Naive thymus-derived CD4-positive, alpha-beta T cell (primary cell): Measurements from ENCODE around the gene CD69. TPM values are rescaled to one million over a fixed set of nuclear protein-coding genes. Genes with fewer than 3 reads are reported as not detected.
"Not testable (repeated sequence)": the region's sequence is repeated elsewhere in the genome, so short reads cannot be mapped to it uniquely, and the experiment has no call there.

Experiments used
- ATAC-seq: fragments of 150-1000 bp; cut with Tn5 transposase; 2 replicates; pipeline ENCODE4 v1.10.0; 2021; ENCODE audit warnings: mild to moderate bottlenecking, moderate library complexity
- CTCF ChIA-PET: fragments of 350-600 bp; sonication (Branson Sonifier 250); formaldehyde crosslinking; loops from one replicate; lab custom pipeline; 2021; ENCODE audit warnings: antibody characterized with exemption; lab: Charles Lee
- POLR2A ChIA-PET: fragments of 350-600 bp; sonication (Branson Sonifier 250); formaldehyde crosslinking; loops from one replicate; lab custom pipeline; 2021; ENCODE audit warnings: antibody characterized with exemption, inconsistent platforms; lab: Charles Lee
- DNase-seq, 9 donors: peaks; one replicate each; pipeline versions ENCODE4 v3.0.0 to v3.0.0-alpha.2; 2020 to 2022; ENCODE audit warnings: mixed read lengths in 1 of 9
- H3K27ac ChIP-seq: one replicate; pipeline ENCODE4 v1.7.0; 2013; ENCODE audit warnings: mild to moderate bottlenecking, low read depth, low read length, moderate library complexity
- H3K27me3 ChIP-seq, 2 donors: one replicate each; pipeline ENCODE4 v1.7.0; 2013; ENCODE audit warnings: low read length in 2 of 2, mild to moderate bottlenecking in 2 of 2, moderate library complexity in 2 of 2; ENCODE audit not compliant: control insufficient read depth in 2 of 2, insufficient read depth in 2 of 2
- H3K36me3 ChIP-seq, 3 experiments: 1 replicate in 2 of 3; 2 replicates in 1 of 3; pipeline ENCODE4 v1.7.0; 2013; ENCODE audit warnings: low read length in 3 of 3, mild to moderate bottlenecking in 3 of 3, moderate library complexity in 1 of 3; ENCODE audit not compliant: insufficient read depth in 3 of 3, control insufficient read depth in 2 of 3
- H3K4me1 ChIP-seq, 2 donors: one replicate each; pipeline ENCODE4 v1.7.0; 2013; ENCODE audit warnings: low read length in 2 of 2, mild to moderate bottlenecking in 2 of 2, moderate library complexity in 1 of 2; ENCODE audit not compliant: control insufficient read depth in 2 of 2, insufficient read depth in 2 of 2
- H3K4me3 ChIP-seq: 2 replicates; pipeline ENCODE4 v1.7.0; 2013; ENCODE audit warnings: mild to moderate bottlenecking, low read length
- H3K9me3 ChIP-seq, 3 experiments: 1 replicate in 2 of 3; 2 replicates in 1 of 3; pipeline ENCODE4 v1.7.0; 2013; ENCODE audit warnings: low read length in 3 of 3; ENCODE audit not compliant: control insufficient read depth in 2 of 3
- H3K27ac Mint-ChIP-seq, 9 donors: one replicate each; pipeline ENCODE4 v1.8.0; 2020 to 2022; ENCODE audit warnings: mixed read lengths in 9 of 9, mild to moderate bottlenecking in 8 of 9, moderate library complexity in 5 of 9, inconsistent platforms in 2 of 9
- H3K27me3 Mint-ChIP-seq, 5 donors: one replicate each; pipeline ENCODE4 v1.8.0; 2021 to 2022; ENCODE audit warnings: mixed read lengths in 5 of 5, mild to moderate bottlenecking in 1 of 5
- H3K36me3 Mint-ChIP-seq, 5 donors: one replicate each; pipeline ENCODE4 v1.8.0; 2020 to 2022; ENCODE audit warnings: mixed read lengths in 5 of 5, mild to moderate bottlenecking in 3 of 5, inconsistent platforms in 1 of 5
- H3K4me1 Mint-ChIP-seq, 7 donors: one replicate each; pipeline ENCODE4 v1.8.0; 2020 to 2022; ENCODE audit warnings: mixed read lengths in 7 of 7, mild to moderate bottlenecking in 3 of 7, inconsistent platforms in 1 of 7
- H3K4me3 Mint-ChIP-seq, 10 donors: one replicate each; pipeline ENCODE4 v1.8.0; 2020 to 2022; ENCODE audit warnings: mild to moderate bottlenecking in 10 of 10, mixed read lengths in 10 of 10, moderate library complexity in 6 of 10, inconsistent platforms in 2 of 10
- H3K9me3 Mint-ChIP-seq, 11 donors: one replicate each; pipeline ENCODE4 v1.8.0; 2020 to 2022; ENCODE audit warnings: mixed read lengths in 11 of 11, mild to moderate bottlenecking in 4 of 11, inconsistent platforms in 1 of 11, moderate library complexity in 1 of 11
- intact Hi-C, 2 donors: fragments of 100-400 bp; cut with micrococcal nuclease; formaldehyde crosslinking; loops; one replicate each; pipeline ENCODE4 v1.15.1; 2023
- polyA plus RNA-seq, 2 donors: library from polyadenylated mRNA; unstranded; fragments of 300-500 nt; fragmentation: Illumina TruSeq; gene quantifications; one replicate each; pipeline ENCODE4 v1.2.3, GENCODE V29; 2021
- total RNA-seq, 6 experiments: library from RNA in 5 of 6; stranded (reverse) in 5 of 6; gene quantifications; 1 replicate in 5 of 6; 2 replicates in 1 of 6; pipeline ENCODE4 v1.2.3 and lab custom pipeline; 2021 to 2026

The CD69 gene
- total and polyA plus RNA-seq, 7 experiments from 2014 or later = 25.8 to 588 (median 125) TPM

GRCh38 chr12:9719790-9720189 is 40.9 kb downstream of the CD69 start:
- Mint-ChIP-seq H3K9me3 (peaks cover 0 to 3% (median 0%) of the 10 kb centered on the region in 11 donors), H3K27ac (peak overlapping the region in 2 of 9 donors; percentile 9 to 37), H3K4me1 (peaks cover 9 to 40% (median 37%) of the 10 kb centered on the region in 7 donors), H3K27me3 (no peaks in the 10 kb centered on the region), H3K4me3 (no peak overlapping the region), H3K36me3 (peaks cover 0 to 41% (median 0%) of the 10 kb centered on the region in 5 donors)
- intact Hi-C loops = no loop called here
- ChIA-PET CTCF (no interaction called here), POLR2A (interaction anchor here (1.1 kb wide), 1 partner anchor 23 kb away, joined by 3 read pairs; no protein-coding TSS in a partner anchor)
- H3K9me3 ChIP-seq = no peaks in the 10 kb centered on the region
- DNase-seq = no peak
- no peaks in the 10 kb centered on the region for H3K27me3 ChIP-seq
- no peaks in the 10 kb centered on the region for H3K4me1 ChIP-seq
- H3K36me3 ChIP-seq = no peaks in the 10 kb centered on the region
- H3K27ac ChIP-seq = no peak overlapping the region
- no peak overlapping the region for H3K4me3 ChIP-seq
- ATAC-seq = no peak

- intact Hi-C loops = no loop called here
- H3K9me3 Mint-ChIP-seq = peaks cover 0 to 3% (median 0%) of the 10 kb centered on the region in 11 donors
- Histone ChIP-seq H3K27ac (no peak overlapping the region), H3K27me3 (no peaks in the 10 kb centered on the region), H3K4me3 (no peak overlapping the region), H3K9me3 (no peaks in the 10 kb centered on the region), H3K36me3 (no peaks in the 10 kb centered on the region), H3K4me1 (no peaks in the 10 kb centered on the region)
- H3K4me3 Mint-ChIP-seq = no peak overlapping the region
- ATAC-seq = no peak
- peaks cover 9 to 39% (median 38%) of the 10 kb centered on the region in 7 donors for H3K4me1 Mint-ChIP-seq
- ChIA-PET POLR2A (no interaction called here), CTCF (no interaction called here)
- peaks cover 0 to 39% (median 0%) of the 10 kb centered on the region in 5 donors for H3K36me3 Mint-ChIP-seq
- H3K27ac Mint-ChIP-seq = peak overlapping the region in 1 of 9 donors; percentile 41
- H3K27me3 Mint-ChIP-seq = no peaks in the 10 kb centered on the region
- no peak for DNase-seq
Observed at GRCh38 chr12:9718968-9719367, 41.7 kb downstream of the CD69 start.

GRCh38 chr12:9717070-9717925 is 43.4 kb downstream of the CD69 start:
- CTCF ChIA-PET = interaction anchor here (0.7 to 1.5 kb wide), 4 partner anchors 9 to 81 kb away, joined by 3 to 7 read pairs (median 4); no protein-coding TSS in a partner anchor
- no peaks in the 10 kb centered on the region for H3K4me1 ChIP-seq
- H3K36me3 ChIP-seq = no peaks in the 10 kb centered on the region
- H3K9me3 ChIP-seq = no peaks in the 10 kb centered on the region
- POLR2A ChIA-PET = interaction anchor here (0.5 to 1.4 kb wide), 6 partner anchors 11 to 690 kb away, joined by 3 to 4 read pairs (median 3); no protein-coding TSS in a partner anchor
- Mint-ChIP-seq H3K27me3 (no peaks in the 10 kb centered on the region), H3K9me3 (peaks cover 0 to 3% (median 0%) of the 10 kb centered on the region in 11 donors), H3K4me3 (peak overlapping the region in 1 of 10 donors; percentile 14), H3K36me3 (peaks cover 0 to 32% (median 0%) of the 10 kb centered on the region in 5 donors), H3K27ac (peak overlapping the region in 3 of 9 donors; percentile 22 to 60 (median 28)), H3K4me1 (peaks cover 9 to 44% (median 35%) of the 10 kb centered on the region in 7 donors)
- intact Hi-C loops = no loop called here
- H3K4me3 ChIP-seq = no peak overlapping the region
- no peaks in the 10 kb centered on the region for H3K27me3 ChIP-seq
- no peak overlapping the region for H3K27ac ChIP-seq
- ATAC-seq = no peak
- no peak for DNase-seq

GRCh38 chr12:9713032-9713558 is 47.6 kb downstream of the CD69 start:
- DNase-seq, H3K27me3 Mint-ChIP-seq, H3K36me3 ChIP-seq, H3K27me3 ChIP-seq, H3K9me3 Mint-ChIP-seq, ATAC-seq, intact Hi-C loops, H3K4me3 Mint-ChIP-seq, H3K9me3 ChIP-seq, H3K4me1 ChIP-seq, H3K4me3 ChIP-seq, H3K27ac ChIP-seq: not testable (repeated sequence)
- CTCF ChIA-PET = interaction anchor here (7.6 kb wide), 1 partner anchor 80 kb away, joined by 89 read pairs; no protein-coding TSS in a partner anchor
- Mint-ChIP-seq H3K36me3 (peaks cover 0 to 33% (median 3%) of the 10 kb centered on the region in 5 donors), H3K27ac (peak overlapping the region in 2 of 9 donors; percentile 10 to 52), H3K4me1 (peaks cover 19 to 64% (median 53%) of the 10 kb centered on the region in 7 donors)
- POLR2A ChIA-PET = interaction anchor here (1.1 to 1.5 kb wide), 3 partner anchors 13 to 65 kb away, joined by 3 to 5 read pairs (median 3); no protein-coding TSS in a partner anchor

GRCh38 chr12:9711664-9712063 is 49.0 kb downstream of the CD69 start:
- Histone ChIP-seq H3K36me3 (no peaks in the 10 kb centered on the region), H3K4me1 (peaks cover 17 to 18% of the 10 kb centered on the region in 2 donors), H3K27me3 (no peaks in the 10 kb centered on the region), H3K27ac (no peak overlapping the region), H3K4me3 (no peak overlapping the region), H3K9me3 (no peaks in the 10 kb centered on the region)
- intact Hi-C loops = loop anchor here in 1 of 2 donors (2.0 kb wide), 1 partner anchor 19 kb away; no protein-coding TSS in a partner anchor
- Mint-ChIP-seq H3K4me1 (peaks cover 30 to 74% (median 67%) of the 10 kb centered on the region in 7 donors), H3K4me3 (peak overlapping the region in 2 of 10 donors; percentile 2 to 27), H3K9me3 (peaks cover 0 to 3% (median 0%) of the 10 kb centered on the region in 11 donors), H3K27me3 (no peaks in the 10 kb centered on the region), H3K27ac (peak overlapping the region in 7 of 9 donors; percentile 24 to 95 (median 65)), H3K36me3 (peaks cover 0 to 42% (median 3%) of the 10 kb centered on the region in 5 donors)
- no peak for ATAC-seq
- POLR2A ChIA-PET = interaction anchor here (0.7 to 1.5 kb wide), 8 partner anchors 10 to 61 kb away, joined by 3 to 6 read pairs (median 3); no protein-coding TSS in a partner anchor
- CTCF ChIA-PET = interaction anchor here (0.6 to 7.6 kb wide), 4 partner anchors 18 to 78 kb away, joined by 3 to 89 read pairs (median 3); no protein-coding TSS in a partner anchor
- no peak for DNase-seq
